Dermis lymphatic vessel endothelial cell (primary cell): ENCODE data around the gene MLPH. TPM values are rescaled to one million over a fixed set of nuclear protein-coding genes. Genes with fewer than 3 reads are reported as not detected.

ENCODE experiments used
- total RNA-seq: library from RNA; depleted of rRNA; stranded (reverse); fragments of >200 nt; gene quantifications from 2 replicates; pipeline ENCODE4 v1.2.1, GENCODE V29; 2014

Gene MLPH, protein sequence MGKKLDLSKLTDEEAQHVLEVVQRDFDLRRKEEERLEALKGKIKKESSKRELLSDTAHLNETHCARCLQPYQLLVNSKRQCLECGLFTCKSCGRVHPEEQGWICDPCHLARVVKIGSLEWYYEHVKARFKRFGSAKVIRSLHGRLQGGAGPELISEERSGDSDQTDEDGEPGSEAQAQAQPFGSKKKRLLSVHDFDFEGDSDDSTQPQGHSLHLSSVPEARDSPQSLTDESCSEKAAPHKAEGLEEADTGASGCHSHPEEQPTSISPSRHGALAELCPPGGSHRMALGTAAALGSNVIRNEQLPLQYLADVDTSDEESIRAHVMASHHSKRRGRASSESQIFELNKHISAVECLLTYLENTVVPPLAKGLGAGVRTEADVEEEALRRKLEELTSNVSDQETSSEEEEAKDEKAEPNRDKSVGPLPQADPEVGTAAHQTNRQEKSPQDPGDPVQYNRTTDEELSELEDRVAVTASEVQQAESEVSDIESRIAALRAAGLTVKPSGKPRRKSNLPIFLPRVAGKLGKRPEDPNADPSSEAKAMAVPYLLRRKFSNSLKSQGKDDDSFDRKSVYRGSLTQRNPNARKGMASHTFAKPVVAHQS
- 0.52 and 3.3 TPM in 2 replicates for total RNA-seq

DNA sequence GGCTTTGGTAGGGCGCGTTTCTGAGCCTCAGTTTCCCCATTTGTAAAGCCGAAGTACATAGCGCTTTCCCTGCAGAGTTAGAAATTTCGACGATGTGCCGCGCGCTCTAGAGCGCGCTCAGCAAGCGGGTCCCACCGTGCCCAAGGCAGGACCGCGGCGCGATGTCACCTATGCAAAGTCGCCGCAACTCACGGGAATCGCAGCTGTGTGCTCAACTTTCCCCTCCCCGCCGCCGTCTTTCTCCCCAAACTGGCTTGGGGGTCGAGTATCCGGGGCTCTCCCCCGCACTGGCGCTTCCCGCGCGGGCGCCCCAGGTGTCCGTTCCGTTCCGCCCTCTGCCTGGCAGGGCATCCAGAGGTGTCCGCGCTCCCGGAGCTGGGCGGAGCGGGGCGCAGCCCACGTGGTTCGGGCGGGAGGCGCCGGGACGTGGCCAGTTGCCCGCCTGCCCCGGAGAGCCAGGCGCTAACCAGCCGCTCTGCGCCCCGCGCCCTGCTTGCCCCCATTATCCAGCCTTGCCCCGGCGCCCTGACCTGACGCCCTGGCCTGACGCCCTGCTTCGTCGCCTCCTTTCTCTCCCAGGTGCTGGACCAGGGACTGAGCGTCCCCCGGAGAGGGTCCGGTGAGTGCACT is at the start of gene MLPH:
Gene MLPH, plus strand, starts transcription at position 433 of the 630 bp plus-strand sequence. CDS start 6,176 bp downstream, outside the sequence.

GRCh38 chr2:237566401-237567235 is 79.6 kb downstream of the MLPH start, which contains the start of gene PRLH:
Gene PRLH, plus strand, starts transcription at chr2:237566574. Its CDS starts 0 bp downstream, at chr2:237566574.

DNA sequence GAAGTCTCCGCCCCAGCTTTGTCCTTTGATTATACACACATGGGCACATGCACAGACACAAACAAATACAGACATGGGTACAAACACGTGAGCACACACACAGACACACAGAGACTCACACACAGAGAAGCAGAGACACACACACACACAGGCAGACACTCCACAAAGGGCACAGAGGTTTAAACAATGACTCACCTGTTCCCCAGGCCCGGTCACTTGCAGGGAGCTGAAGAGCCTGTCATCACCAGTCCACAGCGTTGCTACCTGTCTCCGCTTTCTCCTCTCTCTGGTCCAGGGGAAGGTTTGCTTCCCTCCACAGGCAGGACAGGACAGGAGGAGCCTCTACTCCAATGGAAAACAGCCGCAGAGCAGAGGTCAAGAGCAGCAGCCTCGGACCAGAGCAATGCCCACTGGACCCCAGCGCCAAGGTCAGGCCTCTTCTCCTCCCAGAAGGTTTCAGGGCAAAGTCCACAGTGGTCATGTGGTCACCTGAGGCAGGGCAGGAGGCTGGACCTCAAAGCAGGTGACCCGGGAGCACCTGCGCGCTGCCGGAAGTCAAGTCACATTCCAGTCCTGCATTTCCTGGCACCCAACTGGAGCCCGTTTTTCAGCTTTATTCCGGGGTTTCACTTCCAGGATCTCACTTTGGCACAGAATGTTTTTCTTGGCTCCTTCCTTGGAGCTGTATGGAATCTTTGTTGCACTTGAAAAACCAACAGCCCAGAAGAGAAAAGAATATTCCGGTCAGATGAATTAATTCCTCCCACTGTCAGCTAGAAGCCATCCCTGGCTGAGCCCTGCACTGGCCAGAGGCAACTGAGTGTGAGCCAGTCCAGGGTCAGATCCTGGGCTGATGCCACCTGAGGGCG is 103.5 kb downstream of the MLPH start, which contains the start of gene RAB17:
Gene RAB17, minus strand, starts transcription at position 463 of the 869 bp plus-strand sequence. CDS start 4,580 bp downstream, outside the sequence.

Other genes with a start within 250 kb of the MLPH start
- 9.6 and 35.2 TPM in 2 replicates for gene COL6A3, start 73.1 kb upstream of the MLPH start, total RNA-seq
- gene PRLH, start 79.3 kb downstream of the MLPH start, total RNA-seq = not detected in 2 replicates
- gene RAB17, start 103.5 kb downstream of the MLPH start, total RNA-seq = 11.9 and 17.8 TPM in 2 replicates
- 137 and 153 TPM in 2 replicates for gene LRRFIP1, start 140.3 kb downstream of the MLPH start, total RNA-seq